SK-N-SH (cell line): Measurements from ENCODE around the gene ENOX1. TPM values are rescaled to one million over a fixed set of nuclear protein-coding genes. Genes with fewer than 3 reads are reported as not detected.
A peak's percentile ranks its signal among the peaks of the same experiment; 100 is the strongest.
"Not testable (repeated sequence)": the region's sequence is repeated elsewhere in the genome, so short reads cannot be mapped to it uniquely, and the experiment has no call there.

Source experiments
- CTCF ChIA-PET: fragments of 300-600, 350-600 bp; formaldehyde crosslinking; extraction: SDS; loops from one replicate; lab custom pipeline; 2021; lab: Yijun Ruan, JAX
- POLR2A ChIA-PET: fragments of 350-600 bp; sonication (Branson Sonifier 250); formaldehyde crosslinking; extraction: SDS; loops from one replicate; lab custom pipeline; 2020; ENCODE audit warnings: antibody characterized with exemption, inconsistent platforms; lab: Yijun Ruan, JAX
- DNase-seq: peaks from one replicate; pipeline ENCODE4 v3.0.0; 2012
- H2AFZ ChIP-seq: fragments of 200-600 bp; sonication (generic); 2 replicates; pipeline ENCODE4 v1.8.1; 2016; ENCODE audit warnings: antibody characterized with exemption, mild to moderate bottlenecking, low read depth
- H3F3A ChIP-seq: fragments of 200-600 bp; sonication (generic); replicated peaks from 2 replicates; pipeline ENCODE3; 2016; ENCODE audit warnings: antibody characterized with exemption, mild to moderate bottlenecking; ENCODE audit not compliant: insufficient read depth
- H3K27ac ChIP-seq, 2 experiments: fragments of 200-500 bp in 1 of 2; fragments of 200-600 bp in 1 of 2; sonication (Bioruptor generic) in 1 of 2; sonication (generic), shearing (Covaris generic) in 1 of 2; 2 replicates each; pipeline versions ENCODE4 v1.5.1 to v1.6.1; 2014 to 2016; ENCODE audit warnings: low read depth in 2 of 2, inconsistent platforms in 1 of 2, low read length in 1 of 2, mild to moderate bottlenecking in 1 of 2, mixed read lengths in 1 of 2
- H3K27me3 ChIP-seq: fragments of 200-600 bp; sonication (generic), shearing (Covaris generic); 2 replicates; pipeline ENCODE4 v1.6.1; 2016; ENCODE audit warnings: mixed run types; ENCODE audit not compliant: insufficient read depth
- H3K36me3 ChIP-seq, 2 experiments: fragments of 200-500 bp in 1 of 2; fragments of 200-600 bp in 1 of 2; sonication (Bioruptor generic) in 1 of 2; sonication (generic) in 1 of 2; replicated peaks in 1 of 2; 2 replicates each; pipeline versions ENCODE3 to v1.5.1; 2014 to 2016; ENCODE audit warnings: low read length in 1 of 2, mild to moderate bottlenecking in 1 of 2; ENCODE audit not compliant: insufficient read depth in 2 of 2, control insufficient read depth in 1 of 2
- H3K4me1 ChIP-seq, 2 experiments: fragments of 200-500 bp in 1 of 2; fragments of 200-600 bp in 1 of 2; sonication (Bioruptor generic) in 1 of 2; sonication (generic), shearing (Covaris generic) in 1 of 2; 2 replicates each; pipeline versions ENCODE4 v1.5.1 to v1.6.1; 2014 to 2016; ENCODE audit warnings: low read depth in 1 of 2, low read length in 1 of 2, mixed run types in 1 of 2; ENCODE audit not compliant: insufficient read depth in 2 of 2, control insufficient read depth in 1 of 2
- H3K4me2 ChIP-seq: fragments of 200-600 bp; sonication (generic), shearing (Covaris generic); 2 replicates; pipeline ENCODE4 v1.6.1; 2017; ENCODE audit warnings: mixed run types
- H3K4me3 ChIP-seq, 2 experiments: fragments of 200-500 bp in 1 of 2; fragments of 200-600 bp in 1 of 2; sonication (Bioruptor generic) in 1 of 2; sonication (generic), shearing (Covaris generic) in 1 of 2; 2 replicates each; pipeline versions ENCODE4 v1.5.1 to v1.8.1; 2014 to 2016; ENCODE audit warnings: low read depth in 2 of 2, inconsistent platforms in 1 of 2, low read length in 1 of 2, mild to moderate bottlenecking in 1 of 2, mixed read lengths in 1 of 2, moderate library complexity in 1 of 2
- H3K79me2 ChIP-seq: fragments of 200-600 bp; sonication (generic); 2 replicates; pipeline ENCODE4 v1.8.1; 2017; ENCODE audit warnings: mild to moderate bottlenecking; ENCODE audit not compliant: insufficient read depth
- H3K9ac ChIP-seq: fragments of 200-600 bp; sonication (generic); 2 replicates; pipeline ENCODE4 v1.6.1; 2017; ENCODE audit warnings: mixed run types
- H3K9me2 ChIP-seq: fragments of 200-600 bp; sonication (generic); 2 replicates; pipeline ENCODE4 v1.6.1; 2017; ENCODE audit warnings: mixed run types
- H3K9me3 ChIP-seq: fragments of 200-600 bp; sonication (generic); 2 replicates; pipeline ENCODE4 v1.6.1; 2017; ENCODE audit warnings: mixed run types, mild to moderate bottlenecking, moderate library complexity
- H4K20me1 ChIP-seq: fragments of 200-600 bp; sonication (generic); 2 replicates; pipeline ENCODE4 v1.6.1; 2017; ENCODE audit warnings: mild to moderate bottlenecking, mixed run types; ENCODE audit not compliant: insufficient read depth
- EP300 ChIP-seq, 2 experiments: IDR thresholded peaks; 2 replicates each; pipeline versions ENCODE4 v1.4.0 to v1.6.1; 2012; ENCODE audit warnings: borderline replicate concordance in 1 of 2, low read depth in 1 of 2, low read length in 1 of 2
- EZH2phosphoT487 ChIP-seq: fragments of 200-600 bp; sonication (generic); IDR thresholded peaks from 2 replicates; pipeline ENCODE4 v1.6.1; 2017; ENCODE audit warnings: low read depth, mixed run types, mild to moderate bottlenecking, antibody characterized with exemption, moderate library complexity, borderline replicate concordance
- FOSL2 ChIP-seq: IDR thresholded peaks from 2 replicates; pipeline ENCODE4 v1.4.0; 2012; ENCODE audit warnings: low read depth, mild to moderate bottlenecking, moderate library complexity, borderline replicate concordance
- FOXM1 ChIP-seq: IDR thresholded peaks from 2 replicates; pipeline ENCODE4 v1.4.0; 2012; ENCODE audit warnings: low read depth, mild to moderate bottlenecking
- GABPA ChIP-seq: IDR thresholded peaks from 2 replicates; pipeline ENCODE4 v1.4.0; 2012; ENCODE audit warnings: low read depth, mild to moderate bottlenecking
- JUND ChIP-seq: IDR thresholded peaks from 2 replicates; pipeline ENCODE4 v1.4.0; 2012
- MXI1 ChIP-seq: IDR thresholded peaks from 2 replicates; pipeline ENCODE4 v1.6.1; 2012; ENCODE audit warnings: mild to moderate bottlenecking, low read depth, low read length, improper control_type of control experiment
- TAF1 ChIP-seq: IDR thresholded peaks from 2 replicates; pipeline ENCODE4 v1.6.1; 2012; ENCODE audit warnings: low read depth, mild to moderate bottlenecking, low read length, moderate library complexity, borderline replicate concordance
- TCF12 ChIP-seq: IDR thresholded peaks from 2 replicates; pipeline ENCODE4 v1.4.0; 2012
- WGBS: methylation state at CpG from one replicate; pipeline ENCODE4 v1.1.6; 2017; ENCODE audit warnings: low lambda C conversion rate; 5-methylcytosine and 5-hydroxymethylcytosine counted together
- polyA plus RNA-seq, 3 experiments: library from polyadenylated mRNA; depleted of rRNA; stranded (reverse); fragments of >200 nt; gene quantifications; 2 replicates each; pipeline ENCODE4 v1.2.3, GENCODE V29; 2012
- TF ChIP-seq, protein P1 (sequence below): IDR thresholded peaks from 2 replicates; pipeline ENCODE4 v1.6.1; 2012; ENCODE audit warnings: mild to moderate bottlenecking, low read depth, low read length, moderate library complexity
- TF ChIP-seq, protein P2 (sequence below): fragments of 150-350 bp; IDR thresholded peaks from 2 replicates; pipeline ENCODE4 v1.6.1; 2016; ENCODE audit warnings: mild to moderate bottlenecking, low read depth, low read length

Gene ENOX1
- polyA plus RNA-seq, 1 of the 3 experiments (the other 2 are of a cell fraction): 5.8 TPM

DNA sequence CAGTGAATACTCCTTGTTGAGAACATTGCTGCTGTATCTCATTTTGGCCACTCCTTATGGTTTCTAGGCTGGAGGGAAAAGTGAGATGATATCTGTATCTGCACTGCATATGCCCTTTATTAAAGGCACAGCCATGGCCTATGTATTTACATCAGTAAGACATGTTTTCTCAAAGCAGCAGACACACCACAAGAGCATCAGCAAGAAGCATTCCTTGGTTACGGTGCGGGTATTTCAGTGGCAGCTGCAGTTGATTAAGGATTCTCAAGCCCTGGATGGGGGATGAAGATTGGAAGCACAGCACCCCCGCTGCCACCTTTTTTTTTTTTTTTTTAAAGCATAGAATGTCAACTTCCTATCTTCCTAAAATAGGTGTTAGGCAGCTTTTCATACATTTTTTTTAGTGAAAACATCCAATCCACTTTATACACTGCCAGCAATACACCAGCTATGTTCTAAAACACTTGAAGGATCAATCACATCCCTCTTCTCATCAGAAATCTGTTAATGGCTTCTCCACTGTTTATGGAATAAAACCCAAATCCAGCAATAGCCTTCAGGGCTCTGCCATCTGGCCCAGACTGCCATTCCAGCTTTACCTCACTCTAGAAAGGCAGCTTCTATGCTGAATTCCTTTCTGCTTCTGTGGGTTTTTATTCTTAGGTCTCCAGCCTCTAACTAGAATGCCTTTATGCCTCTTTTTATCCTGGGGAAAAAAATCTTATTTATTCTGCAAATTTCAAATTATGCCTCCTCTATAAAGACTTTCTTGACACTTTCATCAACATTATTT is 432.4 kb downstream of the ENOX1 start (continued):
- TF ChIP-seq, protein P1, sequence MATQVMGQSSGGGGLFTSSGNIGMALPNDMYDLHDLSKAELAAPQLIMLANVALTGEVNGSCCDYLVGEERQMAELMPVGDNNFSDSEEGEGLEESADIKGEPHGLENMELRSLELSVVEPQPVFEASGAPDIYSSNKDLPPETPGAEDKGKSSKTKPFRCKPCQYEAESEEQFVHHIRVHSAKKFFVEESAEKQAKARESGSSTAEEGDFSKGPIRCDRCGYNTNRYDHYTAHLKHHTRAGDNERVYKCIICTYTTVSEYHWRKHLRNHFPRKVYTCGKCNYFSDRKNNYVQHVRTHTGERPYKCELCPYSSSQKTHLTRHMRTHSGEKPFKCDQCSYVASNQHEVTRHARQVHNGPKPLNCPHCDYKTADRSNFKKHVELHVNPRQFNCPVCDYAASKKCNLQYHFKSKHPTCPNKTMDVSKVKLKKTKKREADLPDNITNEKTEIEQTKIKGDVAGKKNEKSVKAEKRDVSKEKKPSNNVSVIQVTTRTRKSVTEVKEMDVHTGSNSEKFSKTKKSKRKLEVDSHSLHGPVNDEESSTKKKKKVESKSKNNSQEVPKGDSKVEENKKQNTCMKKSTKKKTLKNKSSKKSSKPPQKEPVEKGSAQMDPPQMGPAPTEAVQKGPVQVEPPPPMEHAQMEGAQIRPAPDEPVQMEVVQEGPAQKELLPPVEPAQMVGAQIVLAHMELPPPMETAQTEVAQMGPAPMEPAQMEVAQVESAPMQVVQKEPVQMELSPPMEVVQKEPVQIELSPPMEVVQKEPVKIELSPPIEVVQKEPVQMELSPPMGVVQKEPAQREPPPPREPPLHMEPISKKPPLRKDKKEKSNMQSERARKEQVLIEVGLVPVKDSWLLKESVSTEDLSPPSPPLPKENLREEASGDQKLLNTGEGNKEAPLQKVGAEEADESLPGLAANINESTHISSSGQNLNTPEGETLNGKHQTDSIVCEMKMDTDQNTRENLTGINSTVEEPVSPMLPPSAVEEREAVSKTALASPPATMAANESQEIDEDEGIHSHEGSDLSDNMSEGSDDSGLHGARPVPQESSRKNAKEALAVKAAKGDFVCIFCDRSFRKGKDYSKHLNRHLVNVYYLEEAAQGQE: no peak

DNA sequence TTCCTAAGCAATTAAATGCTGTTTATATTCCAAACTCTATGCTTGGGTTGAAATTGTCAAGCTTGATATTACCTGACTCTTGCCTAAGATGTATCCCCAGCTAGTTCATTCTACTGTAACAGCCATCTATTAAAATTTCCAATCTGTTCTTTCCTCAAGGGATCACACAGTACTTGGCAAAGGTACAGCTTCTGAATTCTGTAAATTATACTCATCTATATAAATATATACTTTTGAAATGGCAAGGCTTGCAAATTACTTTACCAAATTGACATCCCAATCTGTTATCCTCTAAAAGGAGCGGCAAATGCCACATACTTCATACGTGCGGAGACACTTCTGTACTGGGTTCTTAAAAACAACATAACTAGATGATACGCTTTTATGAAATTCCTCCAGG is 433.1 kb downstream of the ENOX1 start:
- CTCF ChIA-PET: interaction anchor here (1.0 to 1.1 kb wide), 4 partner anchors 35 to 422 kb away, joined by 3 to 4 read pairs (median 3); no protein-coding TSS in a partner anchor

DNA sequence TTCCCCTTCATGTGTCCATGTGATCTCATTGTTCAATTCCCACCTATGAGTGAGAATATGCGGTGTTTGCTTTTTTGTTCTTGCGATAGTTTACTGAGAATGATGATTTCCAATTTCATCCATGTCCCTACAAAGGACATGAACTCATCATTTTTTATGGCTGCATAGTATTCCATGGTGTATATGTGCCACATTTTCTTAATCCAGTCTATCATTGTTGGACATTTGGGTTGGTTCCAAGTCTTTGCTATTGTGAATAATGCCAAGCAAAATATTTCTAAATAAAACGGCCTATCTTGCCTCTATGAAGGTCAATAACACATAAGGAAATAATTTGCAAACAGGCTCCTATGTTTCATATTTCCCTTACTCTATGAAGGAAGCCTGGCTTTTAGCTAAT is 435.2 kb downstream of the ENOX1 start:
- H3F3A ChIP-seq, CTCF ChIA-PET, H3K4me3 ChIP-seq, DNase-seq, H3K9ac ChIP-seq, H3K27ac ChIP-seq, H3K9me3 ChIP-seq, H2AFZ ChIP-seq, H3K4me2 ChIP-seq, H3K9me2 ChIP-seq, H3K79me2 ChIP-seq, H3K27me3 ChIP-seq, H4K20me1 ChIP-seq, POLR2A ChIA-PET, H3K36me3 ChIP-seq: not testable (repeated sequence)
- WGBS: 81% methylated on average over 3 of the region's 3 CpGs
- peaks cover 10 to 13% of the 10 kb centered on the region in 2 experiments; a peak in 3 of 4 replicates for H3K4me1 ChIP-seq

More for the DNA sequence above, 433.1 kb downstream of the ENOX1 start:
- Histone ChIP-seq H4K20me1 (no peaks in the 10 kb centered on the region), H3K9me3 (no peaks in the 10 kb centered on the region), H3K4me3 (no peak overlapping the region), H3K27ac (no peak overlapping the region), H3F3A (no peaks in the 10 kb centered on the region), H3K36me3 (no peaks in the 10 kb centered on the region), H3K4me2 (no peak overlapping the region), H3K79me2 (no peaks in the 10 kb centered on the region), H3K4me1 (peaks cover under 1 to 6% of the 10 kb centered on the region in 2 experiments; a peak in 2 of 4 replicates), H3K9me2 (no peaks in the 10 kb centered on the region), H2AFZ (no peak overlapping the region), H3K27me3 (no peaks in the 10 kb centered on the region), H3K9ac (no peak overlapping the region)
- 92% methylated on average over 4 of the region's 4 CpGs for WGBS
- TF ChIP-seq FOXM1 (no peak), GABPA (no peak)
- POLR2A ChIA-PET: no interaction called here
- DNase-seq: no peak

DNA sequence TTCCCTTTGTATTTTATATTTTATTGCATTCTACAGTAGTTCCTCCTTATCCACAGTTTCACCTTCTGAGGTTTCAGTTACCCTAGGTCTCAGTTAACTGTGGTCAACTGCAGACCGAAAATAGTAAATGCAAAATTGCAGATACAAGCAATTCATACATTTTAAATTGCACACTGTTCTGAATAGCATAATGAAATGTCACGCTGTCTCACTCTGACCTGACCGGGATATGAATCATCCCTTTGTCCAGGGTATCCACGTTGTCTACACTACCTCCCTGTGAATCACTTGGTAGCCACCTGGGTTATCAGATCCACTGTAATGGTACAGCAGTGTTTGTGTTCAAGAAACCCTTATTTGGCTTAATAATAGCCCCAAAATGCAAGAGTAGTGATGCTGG is 438.4 kb downstream of the ENOX1 start:
- no peak overlapping the region for H3K9ac ChIP-seq
- H4K20me1 ChIP-seq: no peaks in the 10 kb centered on the region
- no peaks in the 10 kb centered on the region for H3K79me2 ChIP-seq
- CTCF ChIA-PET: no interaction called here
- POLR2A ChIA-PET: no interaction called here
- no peak overlapping the region for H3K27ac ChIP-seq
- no peaks in the 10 kb centered on the region for H3F3A ChIP-seq
- no peaks in the 10 kb centered on the region for H3K36me3 ChIP-seq
- WGBS: 33% methylated on average over 4 of the region's 4 CpGs
- DNase-seq: no peak
- H3K9me2 ChIP-seq: no peaks in the 10 kb centered on the region
- H2AFZ ChIP-seq: no peak overlapping the region
- TF ChIP-seq JUND: peak; percentile 33; the same call in 1 of the 2 replicates
- no peak for TF ChIP-seq EZH2phosphoT487
- no peak for TF ChIP-seq TAF1
- TF ChIP-seq, protein P2, sequence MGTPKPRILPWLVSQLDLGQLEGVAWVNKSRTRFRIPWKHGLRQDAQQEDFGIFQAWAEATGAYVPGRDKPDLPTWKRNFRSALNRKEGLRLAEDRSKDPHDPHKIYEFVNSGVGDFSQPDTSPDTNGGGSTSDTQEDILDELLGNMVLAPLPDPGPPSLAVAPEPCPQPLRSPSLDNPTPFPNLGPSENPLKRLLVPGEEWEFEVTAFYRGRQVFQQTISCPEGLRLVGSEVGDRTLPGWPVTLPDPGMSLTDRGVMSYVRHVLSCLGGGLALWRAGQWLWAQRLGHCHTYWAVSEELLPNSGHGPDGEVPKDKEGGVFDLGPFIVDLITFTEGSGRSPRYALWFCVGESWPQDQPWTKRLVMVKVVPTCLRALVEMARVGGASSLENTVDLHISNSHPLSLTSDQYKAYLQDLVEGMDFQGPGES: no peak
- TF ChIP-seq MXI1: no peak
- TF ChIP-seq EP300 (IDR thresholded peaks at IDR 0.05; ENCODE audit: borderline replicate concordance in 1 of 2, low read depth in 1 of 2, low read length in 1 of 2): 0 out of 4 replicates have a peak, but pooled peaks of 1 of the 2 experiments have one; percentile 9
- peak; percentile 54 for TF ChIP-seq TCF12
- peak; percentile 61; the same call in 1 of the 2 replicates for TF ChIP-seq FOSL2
- H3K4me2 ChIP-seq: peak overlapping the region; percentile 9; the same call in 1 of the 2 replicates
- H3K27me3 ChIP-seq: no peaks in the 10 kb centered on the region
- H3K9me3 ChIP-seq: no peaks in the 10 kb centered on the region
- H3K4me3 ChIP-seq: no peak overlapping the region
- H3K4me1 ChIP-seq: peaks cover 13 to 14% of the 10 kb centered on the region in 2 experiments; a peak in 3 of 4 replicates
